Lower leg skin (tissue), 3 donors: ENCODE results near the gene GTF2F2.

Source experiments
- POLR2A ChIP-seq, 2 donors: fragments of 450-650 bp; IDR thresholded peaks; one replicate each; pipeline ENCODE4 v1.6.1; 2016 to 2017; ENCODE audit warnings: antibody characterized with exemption in 2 of 2, mild to moderate bottlenecking in 1 of 2, moderate library complexity in 1 of 2
- TF ChIP-seq, protein P1 (sequence below), 3 donors: fragments of 450-650 bp; IDR thresholded peaks; one replicate each; pipeline ENCODE4 v1.5.1; 2016; ENCODE audit warnings: antibody characterized with exemption in 3 of 3, mild to moderate bottlenecking in 3 of 3, moderate library complexity in 2 of 3

DNA sequence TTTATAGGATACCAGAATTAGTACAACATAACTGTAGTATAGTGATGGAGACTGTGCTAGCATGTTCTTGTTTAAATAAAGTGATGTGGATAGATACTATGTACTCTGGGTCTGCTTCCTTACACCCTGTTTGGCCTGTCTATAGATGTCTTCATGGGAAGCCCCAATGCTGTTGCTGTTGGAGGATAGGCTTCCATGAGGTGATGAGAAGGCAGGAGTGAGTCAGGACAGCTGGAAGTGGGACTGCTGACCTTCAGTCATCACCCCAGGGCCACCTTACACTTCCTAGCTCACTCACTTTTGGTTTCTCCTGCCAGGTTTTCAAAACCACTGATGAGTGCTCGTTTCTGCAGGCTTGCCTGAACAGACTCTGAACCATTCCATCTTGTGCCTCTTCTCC, 76.3 kb downstream of the GTF2F2 start:
- TF ChIP-seq, protein P1, sequence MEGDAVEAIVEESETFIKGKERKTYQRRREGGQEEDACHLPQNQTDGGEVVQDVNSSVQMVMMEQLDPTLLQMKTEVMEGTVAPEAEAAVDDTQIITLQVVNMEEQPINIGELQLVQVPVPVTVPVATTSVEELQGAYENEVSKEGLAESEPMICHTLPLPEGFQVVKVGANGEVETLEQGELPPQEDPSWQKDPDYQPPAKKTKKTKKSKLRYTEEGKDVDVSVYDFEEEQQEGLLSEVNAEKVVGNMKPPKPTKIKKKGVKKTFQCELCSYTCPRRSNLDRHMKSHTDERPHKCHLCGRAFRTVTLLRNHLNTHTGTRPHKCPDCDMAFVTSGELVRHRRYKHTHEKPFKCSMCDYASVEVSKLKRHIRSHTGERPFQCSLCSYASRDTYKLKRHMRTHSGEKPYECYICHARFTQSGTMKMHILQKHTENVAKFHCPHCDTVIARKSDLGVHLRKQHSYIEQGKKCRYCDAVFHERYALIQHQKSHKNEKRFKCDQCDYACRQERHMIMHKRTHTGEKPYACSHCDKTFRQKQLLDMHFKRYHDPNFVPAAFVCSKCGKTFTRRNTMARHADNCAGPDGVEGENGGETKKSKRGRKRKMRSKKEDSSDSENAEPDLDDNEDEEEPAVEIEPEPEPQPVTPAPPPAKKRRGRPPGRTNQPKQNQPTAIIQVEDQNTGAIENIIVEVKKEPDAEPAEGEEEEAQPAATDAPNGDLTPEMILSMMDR (IDR thresholded peaks at IDR 0.05) = no peak
- no peak for TF ChIP-seq POLR2A (IDR thresholded peaks at IDR 0.05)
